ENCODE data around the gene DTNB.

DNA sequence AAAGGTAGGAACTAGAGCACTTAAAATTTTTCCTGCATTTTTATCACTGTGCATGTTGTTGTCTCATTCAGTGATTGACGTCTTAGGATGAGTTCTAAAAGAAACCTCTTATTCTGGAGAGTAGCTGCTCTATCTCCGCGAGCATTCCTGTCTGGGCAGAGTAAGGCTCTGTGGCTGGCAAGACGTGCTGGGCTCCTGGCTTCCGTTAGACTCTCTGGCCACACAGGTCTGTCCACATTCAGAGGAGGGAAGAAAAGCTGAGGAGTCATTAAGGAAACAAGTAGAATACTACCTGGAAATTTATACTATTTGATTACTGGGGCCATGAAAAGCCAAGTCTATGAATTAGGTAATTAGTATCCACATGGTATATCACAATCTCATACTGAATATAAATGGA is 193.6 kb downstream of the DTNB start:
- TF ChIP-seq CTCF (conservative IDR thresholded peaks at IDR 0.05 in 1 of 2, IDR thresholded peaks at IDR 0.05 in 1 of 2; ENCODE audit: low read depth in 1 of 2, low read length in 2 of 2) (no peak), EZH2 (IDR thresholded peaks at IDR 0.05; ENCODE audit: low read length, missing control alignments) (no peak)

All from fibroblast of lung (primary cell).